Esophagus muscularis mucosa (tissue), 4 donors: ENCODE data around the gene PRPF40B. TPM values are rescaled to one million over a fixed set of nuclear protein-coding genes. Genes with fewer than 3 reads are reported as not detected.

Experiments used
- DNase-seq: peaks from one replicate; pipeline ENCODE4 v3.0.0-alpha.2; 2017; ENCODE audit errors: extremely low spot score
- H3K27ac ChIP-seq, 4 donors: fragments of 200-600 bp; sonication (generic); replicated peaks in 1 of 4; 1 replicate in 3 of 4; 2 replicates in 1 of 4; pipeline ENCODE4 v1.5.1; 2016 to 2019; ENCODE audit warnings: mild to moderate bottlenecking in 1 of 4
- H3K27me3 ChIP-seq, 4 donors: fragments of 200-600 bp; sonication (generic); one replicate each; pipeline versions ENCODE4 v1.5.1 to v1.6.0; 2016 to 2019
- H3K36me3 ChIP-seq, 4 donors: fragments of 200-600 bp; sonication (generic); one replicate each; pipeline ENCODE4 v1.5.1; 2016 to 2019
- H3K4me1 ChIP-seq, 4 donors: fragments of 200-600 bp; sonication (generic); one replicate each; pipeline ENCODE4 v1.5.1; 2016 to 2019
- H3K4me3 ChIP-seq, 4 donors: fragments of 200-600 bp; sonication (generic); 1 replicate in 2 of 4; 2 replicates in 2 of 4; pipeline ENCODE4 v1.5.1; 2016 to 2019; ENCODE audit warnings: mild to moderate bottlenecking in 4 of 4, moderate library complexity in 1 of 4
- H3K9me3 ChIP-seq, 4 donors: fragments of 200-600 bp; sonication (generic); 1 replicate in 3 of 4; 2 replicates in 1 of 4; pipeline ENCODE4 v1.5.1; 2016 to 2019
- EP300 ChIP-seq: sonication (generic); formaldehyde crosslinking; IDR thresholded peaks from one replicate; pipeline ENCODE4 v1.6.1; 2017; ENCODE audit warnings: antibody characterized with exemption
- POLR2A ChIP-seq: fragments of 450-650 bp; IDR thresholded peaks from one replicate; pipeline ENCODE4 v1.6.1; 2017; ENCODE audit warnings: antibody characterized with exemption, moderate library complexity, mild to moderate bottlenecking, low read depth
- POLR2AphosphoS5 ChIP-seq, 2 donors: sonication (generic); formaldehyde crosslinking; IDR thresholded peaks; one replicate each; pipeline ENCODE4 v1.6.1; 2017; ENCODE audit warnings: antibody characterized with exemption in 2 of 2
- WGBS: methylation state at CpG from one replicate; pipeline ENCODE4 v1.1.5; 2018; 5-methylcytosine and 5-hydroxymethylcytosine counted together
- intact Hi-C: fragments of 100-400 bp; cut with DNase I; formaldehyde crosslinking; loops from one replicate; pipeline ENCODE4 v1.15.1; 2023
- total RNA-seq, 4 donors: library from RNA; depleted of rRNA; stranded (reverse); fragments of >200 nt; gene quantifications; one replicate each; pipeline versions ENCODE4 v1.1.0 to v1.2.1, GENCODE V29; 2016
- TF ChIP-seq, protein P1 (sequence below), 3 experiments: fragments of 200-600 bp in 2 of 3; fragments of 450-650 bp in 1 of 3; sonication (generic) in 2 of 3; IDR thresholded peaks; one replicate each; pipeline ENCODE4 v1.5.1; 2017 to 2019; ENCODE audit warnings: antibody characterized with exemption in 3 of 3, mild to moderate bottlenecking in 2 of 3, moderate library complexity in 1 of 3

Gene PRPF40B
- total RNA-seq, 4 donors from 2014 or later, result 9.6 to 19.0 (median 13.9) TPM

DNA sequence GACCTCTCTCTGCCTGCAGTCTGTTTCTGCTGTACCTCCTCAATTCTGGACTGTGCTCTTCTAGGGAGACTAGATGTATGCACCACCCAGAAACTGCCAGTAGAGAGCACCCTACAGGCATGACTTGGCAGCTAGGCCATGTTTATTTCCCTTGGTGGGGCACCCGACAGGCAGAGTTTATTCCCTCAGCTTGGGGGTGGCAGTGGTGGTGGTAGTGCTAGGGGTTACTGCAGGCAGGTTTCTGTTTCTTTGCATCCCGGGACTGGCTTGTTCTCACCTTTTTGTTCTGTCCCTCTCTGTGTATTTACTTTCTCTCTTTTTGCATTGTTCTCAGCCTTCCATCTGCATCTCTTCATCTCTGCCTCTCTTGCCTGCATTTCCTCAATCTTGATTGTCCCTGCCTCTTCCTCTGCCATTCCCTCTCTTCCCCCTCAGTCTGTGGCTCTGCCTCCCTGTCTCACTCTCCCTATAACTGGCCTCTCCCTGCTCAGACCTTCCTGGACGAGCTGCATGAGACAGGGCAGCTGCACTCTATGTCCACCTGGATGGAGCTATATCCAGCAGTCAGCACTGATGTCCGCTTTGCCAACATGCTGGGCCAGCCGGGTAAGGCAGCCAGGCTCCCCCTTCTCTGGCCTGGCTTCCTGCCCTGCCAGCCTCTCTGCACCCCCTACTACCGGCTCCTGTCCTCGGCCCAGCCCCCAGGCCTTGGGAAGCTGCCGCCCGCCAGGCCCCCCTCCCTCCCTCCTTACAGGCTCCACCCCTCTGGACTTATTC lies 13.8 kb downstream of the PRPF40B start:
- no peak for DNase-seq

DNA sequence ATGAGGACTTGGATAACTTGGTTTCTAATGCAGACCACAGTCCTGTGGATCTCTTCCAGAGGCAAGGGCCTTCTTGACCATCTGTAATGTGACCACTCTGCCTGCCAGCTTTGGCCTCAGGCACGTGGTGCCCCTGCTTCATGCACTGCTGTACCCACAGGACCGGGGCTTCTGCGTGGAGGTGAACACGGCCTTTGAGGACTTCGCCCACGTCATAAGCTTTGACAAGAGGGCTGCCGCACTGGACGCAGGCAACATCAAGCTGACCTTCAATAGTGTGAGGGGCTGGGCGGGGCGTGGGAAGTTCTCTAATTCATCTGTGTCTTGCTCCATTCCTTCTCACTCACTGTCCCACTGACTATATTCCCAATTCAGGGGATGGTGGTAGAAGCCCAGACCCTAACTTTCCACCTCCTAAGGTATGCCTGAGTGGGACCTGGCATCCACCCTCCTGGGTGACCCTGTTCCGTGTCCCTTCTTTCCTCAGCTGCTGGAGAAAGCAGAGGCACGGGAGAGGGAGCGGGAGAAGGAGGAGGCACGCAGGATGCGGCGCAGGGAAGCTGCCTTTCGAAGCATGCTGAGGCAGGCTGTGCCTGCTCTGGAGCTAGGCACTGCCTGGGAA lies 18.5 kb downstream of the PRPF40B start:
- no peak for DNase-seq
- Histone ChIP-seq H3K27me3 (no peaks in the 10 kb centered on the region), H3K9me3 (no peaks in the 10 kb centered on the region), H3K4me1 (peaks cover 16 to 29% (median 24%) of the 10 kb centered on the region in 4 donors), H3K36me3 (peaks cover 7 to 83% (median 74%) of the 10 kb centered on the region in 4 donors), H3K4me3 (no peak overlapping the region), H3K27ac (no peak overlapping the region)
- no peak for TF ChIP-seq POLR2AphosphoS5 (IDR thresholded peaks at IDR 0.05)
- TF ChIP-seq, protein P1, sequence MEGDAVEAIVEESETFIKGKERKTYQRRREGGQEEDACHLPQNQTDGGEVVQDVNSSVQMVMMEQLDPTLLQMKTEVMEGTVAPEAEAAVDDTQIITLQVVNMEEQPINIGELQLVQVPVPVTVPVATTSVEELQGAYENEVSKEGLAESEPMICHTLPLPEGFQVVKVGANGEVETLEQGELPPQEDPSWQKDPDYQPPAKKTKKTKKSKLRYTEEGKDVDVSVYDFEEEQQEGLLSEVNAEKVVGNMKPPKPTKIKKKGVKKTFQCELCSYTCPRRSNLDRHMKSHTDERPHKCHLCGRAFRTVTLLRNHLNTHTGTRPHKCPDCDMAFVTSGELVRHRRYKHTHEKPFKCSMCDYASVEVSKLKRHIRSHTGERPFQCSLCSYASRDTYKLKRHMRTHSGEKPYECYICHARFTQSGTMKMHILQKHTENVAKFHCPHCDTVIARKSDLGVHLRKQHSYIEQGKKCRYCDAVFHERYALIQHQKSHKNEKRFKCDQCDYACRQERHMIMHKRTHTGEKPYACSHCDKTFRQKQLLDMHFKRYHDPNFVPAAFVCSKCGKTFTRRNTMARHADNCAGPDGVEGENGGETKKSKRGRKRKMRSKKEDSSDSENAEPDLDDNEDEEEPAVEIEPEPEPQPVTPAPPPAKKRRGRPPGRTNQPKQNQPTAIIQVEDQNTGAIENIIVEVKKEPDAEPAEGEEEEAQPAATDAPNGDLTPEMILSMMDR (IDR thresholded peaks at IDR 0.05), result no peak
- no peak for TF ChIP-seq EP300
- TF ChIP-seq POLR2A, result no peak
- 91% methylated on average over 10 of the region's 17 CpGs for WGBS
- intact Hi-C loops, result no loop called here

More for the DNA sequence above, 13.8 kb downstream of the PRPF40B start:
- intact Hi-C loops, result no loop called here
- peaks cover 0 to 67% (median 58%) of the 10 kb centered on the region in 4 donors for H3K36me3 ChIP-seq
- H3K4me3 ChIP-seq, result no peak overlapping the region
- peaks cover 13 to 20% (median 15%) of the 10 kb centered on the region in 4 donors for H3K4me1 ChIP-seq
- 28% methylated on average over 4 of the region's 9 CpGs for WGBS
- TF ChIP-seq EP300 (no peak), POLR2AphosphoS5 (IDR thresholded peaks at IDR 0.05) (peak; percentile 32 to 51)
- TF ChIP-seq, protein P1 (IDR thresholded peaks at IDR 0.05), result peak; percentile 56 to 73 (median 63)
- no peaks in the 10 kb centered on the region for H3K27me3 ChIP-seq
- no peaks in the 10 kb centered on the region for H3K9me3 ChIP-seq
- peak overlapping the region in 3 of 4 donors; percentile 12 to 35 (median 34) for H3K27ac ChIP-seq

DNA sequence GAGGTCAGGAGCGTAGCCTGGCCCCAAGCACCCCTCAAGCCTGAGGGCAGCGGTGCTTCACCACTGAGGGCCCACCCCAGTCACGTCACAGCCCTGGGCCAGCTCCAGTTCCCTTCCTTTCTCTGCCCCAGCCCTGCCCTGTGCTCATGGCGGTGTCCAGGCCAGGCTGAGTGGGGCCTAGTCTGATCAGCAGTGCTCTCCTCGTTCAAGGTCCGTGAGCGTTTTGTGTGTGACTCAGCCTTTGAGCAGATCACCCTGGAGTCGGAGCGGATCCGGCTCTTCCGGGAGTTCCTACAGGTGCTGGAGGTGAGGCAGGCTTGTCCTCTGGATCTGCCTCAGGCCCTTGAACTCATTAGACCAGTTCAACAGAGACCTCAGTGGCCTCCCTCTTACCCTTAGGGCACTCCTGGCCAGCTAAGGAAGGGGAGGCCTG lies 19.0 kb downstream of the PRPF40B start:
- no peak for TF ChIP-seq POLR2AphosphoS5 (IDR thresholded peaks at IDR 0.05)
- TF ChIP-seq, protein P1 (IDR thresholded peaks at IDR 0.05), result no peak
- TF ChIP-seq POLR2A, result no peak
- TF ChIP-seq EP300, result no peak
- DNase-seq, result no peak
- H3K4me1 ChIP-seq, result peaks cover 14 to 29% (median 24%) of the 10 kb centered on the region in 4 donors
- intact Hi-C loops, result no loop called here
- no peak overlapping the region for H3K27ac ChIP-seq
- no peaks in the 10 kb centered on the region for H3K9me3 ChIP-seq
- H3K36me3 ChIP-seq, result peaks cover 7 to 88% (median 77%) of the 10 kb centered on the region in 4 donors
- H3K27me3 ChIP-seq, result no peaks in the 10 kb centered on the region
- no peak overlapping the region for H3K4me3 ChIP-seq
- 87% methylated on average over 11 of the region's 11 CpGs for WGBS

DNA sequence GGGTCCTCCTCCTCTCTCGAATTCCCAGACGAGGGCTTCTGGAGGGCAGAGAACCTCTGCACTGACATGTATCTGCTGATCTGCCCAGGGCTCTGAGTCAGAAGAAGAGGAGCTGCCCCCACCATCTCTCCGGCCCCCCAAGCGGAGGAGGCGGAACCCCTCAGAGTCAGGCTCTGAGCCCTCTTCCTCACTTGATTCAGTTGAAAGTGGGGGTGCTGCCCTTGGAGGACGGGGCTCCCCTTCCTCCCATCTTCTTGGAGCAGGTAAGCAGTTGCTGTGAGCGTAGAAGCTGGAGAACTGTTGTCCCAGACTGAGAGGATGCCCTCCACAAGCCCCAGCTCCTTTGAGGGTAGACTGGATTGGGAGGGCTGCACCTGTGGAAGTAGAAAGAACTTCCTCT lies 19.8 kb downstream of the PRPF40B start:
- H3K36me3 ChIP-seq, result peaks cover 7 to 88% (median 80%) of the 10 kb centered on the region in 4 donors
- DNase-seq, result no peak
- WGBS, result 97% methylated on average over 6 of the region's 7 CpGs
- no peaks in the 10 kb centered on the region for H3K9me3 ChIP-seq
- intact Hi-C loops, result no loop called here
- H3K4me3 ChIP-seq, result no peak overlapping the region
- peaks cover 19 to 34% (median 28%) of the 10 kb centered on the region in 4 donors for H3K4me1 ChIP-seq
- H3K27me3 ChIP-seq, result no peaks in the 10 kb centered on the region
- no peak overlapping the region for H3K27ac ChIP-seq
- TF ChIP-seq POLR2AphosphoS5 (IDR thresholded peaks at IDR 0.05), result no peak
- TF ChIP-seq, protein P1 (IDR thresholded peaks at IDR 0.05), result no peak
- TF ChIP-seq POLR2A, result no peak
- TF ChIP-seq EP300, result no peak
